Mucosa of rectum (tissue), 2 donors: ENCODE results near the gene IGF2R.

Experiments used
- H3K27ac ChIP-seq, 2 donors: one replicate each; pipeline ENCODE4 v1.7.0; 2013; ENCODE audit warnings: inconsistent platforms in 2 of 2, low read depth in 2 of 2, low read length in 2 of 2
- H3K27me3 ChIP-seq, 2 donors: one replicate each; pipeline ENCODE4 v1.7.0; 2013; ENCODE audit warnings: low read length in 2 of 2; ENCODE audit not compliant: control insufficient read depth in 2 of 2, insufficient read depth in 2 of 2
- H3K36me3 ChIP-seq, 2 donors: one replicate each; pipeline ENCODE4 v1.7.0; 2013; ENCODE audit warnings: low read length in 2 of 2; ENCODE audit not compliant: control insufficient read depth in 2 of 2, insufficient read depth in 2 of 2
- H3K4me1 ChIP-seq, 2 donors: one replicate each; pipeline ENCODE4 v1.7.0; 2013; ENCODE audit warnings: low read length in 2 of 2, mild to moderate bottlenecking in 1 of 2; ENCODE audit not compliant: control insufficient read depth in 2 of 2, insufficient read depth in 2 of 2
- H3K4me3 ChIP-seq, 2 donors: one replicate each; pipeline ENCODE4 v1.7.0; 2013; ENCODE audit warnings: low read length in 2 of 2
- H3K9ac ChIP-seq, 2 donors: one replicate each; pipeline ENCODE4 v1.7.0; 2013; ENCODE audit warnings: low read length in 2 of 2, low read depth in 1 of 2, mild to moderate bottlenecking in 1 of 2
- H3K9me3 ChIP-seq, 2 donors: one replicate each; pipeline ENCODE4 v1.7.0; 2013; ENCODE audit warnings: low read length in 2 of 2; ENCODE audit not compliant: control insufficient read depth in 2 of 2
- donor health status: healthy.
- donor health status: Normal muscosa, but diverticular disease.

The IGF2R gene

GRCh38 chr6:159935633-159936032, 33.2 kb upstream of the IGF2R start:
- Histone ChIP-seq H3K9ac (no peak overlapping the region), H3K27ac (no peak overlapping the region), H3K4me3 (no peak overlapping the region), H3K4me1 (no peaks in the 10 kb centered on the region), H3K36me3 (no peaks in the 10 kb centered on the region), H3K9me3 (peaks cover 0 to 5% of the 10 kb centered on the region in 2 donors), H3K27me3 (peaks cover 0 to 2% of the 10 kb centered on the region in 2 donors)

- no peaks in the 10 kb centered on the region for H3K4me1 ChIP-seq
- H3K36me3 ChIP-seq = no peaks in the 10 kb centered on the region
- H3K9ac ChIP-seq = no peak overlapping the region
- H3K9me3 ChIP-seq = peaks cover 4 to 9% of the 10 kb centered on the region in 2 donors
- no peak overlapping the region for H3K27ac ChIP-seq
- no peak overlapping the region for H3K4me3 ChIP-seq
- peaks cover 0 to 2% of the 10 kb centered on the region in 2 donors for H3K27me3 ChIP-seq
Observed at GRCh38 chr6:159939591-159940016, 29.3 kb upstream of the IGF2R start.

GRCh38 chr6:159941286-159942113, 27.4 kb upstream of the IGF2R start:
- H3K27ac ChIP-seq = no peak overlapping the region
- no peak overlapping the region for H3K4me3 ChIP-seq
- H3K9ac ChIP-seq = no peak overlapping the region
- H3K9me3 ChIP-seq = peaks cover 4 to 5% of the 10 kb centered on the region in 2 donors
- H3K27me3 ChIP-seq = no peaks in the 10 kb centered on the region
- H3K4me1 ChIP-seq = no peaks in the 10 kb centered on the region
- H3K36me3 ChIP-seq = no peaks in the 10 kb centered on the region

- Histone ChIP-seq H3K27ac (no peak overlapping the region), H3K4me3 (no peak overlapping the region), H3K36me3 (no peaks in the 10 kb centered on the region)
Observed at GRCh38 chr6:159943101-159943632, 25.7 kb upstream of the IGF2R start.

GRCh38 chr6:159943968-159944598, 24.8 kb upstream of the IGF2R start:
- no peaks in the 10 kb centered on the region for H3K4me1 ChIP-seq
- H3K9ac ChIP-seq = no peak overlapping the region
- no peak overlapping the region for H3K4me3 ChIP-seq
- H3K27ac ChIP-seq = no peak overlapping the region
- no peaks in the 10 kb centered on the region for H3K27me3 ChIP-seq
- H3K9me3 ChIP-seq = peaks cover 4 to 5% of the 10 kb centered on the region in 2 donors
- H3K36me3 ChIP-seq = no peaks in the 10 kb centered on the region

More at GRCh38 chr6:159943101-159943632, 25.7 kb upstream of the IGF2R start:
- H3K4me1 ChIP-seq = no peaks in the 10 kb centered on the region
- peaks cover 4 to 5% of the 10 kb centered on the region in 2 donors for H3K9me3 ChIP-seq
- H3K9ac ChIP-seq = no peak overlapping the region
- no peaks in the 10 kb centered on the region for H3K27me3 ChIP-seq

- H3K27ac ChIP-seq = no peak overlapping the region
Observed at GRCh38 chr6:159945801-159946392, 23.0 kb upstream of the IGF2R start.

GRCh38 chr6:159946912-159947311, 22.0 kb upstream of the IGF2R start:
- peaks cover 4 to 5% of the 10 kb centered on the region in 2 donors for H3K9me3 ChIP-seq
- H3K27me3 ChIP-seq = no peaks in the 10 kb centered on the region
- H3K27ac ChIP-seq = no peak overlapping the region
- H3K9ac ChIP-seq = no peak overlapping the region
- no peak overlapping the region for H3K4me3 ChIP-seq
- H3K36me3 ChIP-seq = no peaks in the 10 kb centered on the region
- no peaks in the 10 kb centered on the region for H3K4me1 ChIP-seq

More at GRCh38 chr6:159945801-159946392, 23.0 kb upstream of the IGF2R start:
- H3K4me1 ChIP-seq = no peaks in the 10 kb centered on the region
- peaks cover 4 to 5% of the 10 kb centered on the region in 2 donors for H3K9me3 ChIP-seq
- H3K9ac ChIP-seq = no peak overlapping the region
- no peak overlapping the region for H3K4me3 ChIP-seq
- no peaks in the 10 kb centered on the region for H3K36me3 ChIP-seq
- no peaks in the 10 kb centered on the region for H3K27me3 ChIP-seq

- Histone ChIP-seq H3K4me3 (no peak overlapping the region), H3K9ac (no peak overlapping the region), H3K36me3 (no peaks in the 10 kb centered on the region), H3K4me1 (no peaks in the 10 kb centered on the region), H3K27ac (no peak overlapping the region), H3K27me3 (peaks cover 0 to 2% of the 10 kb centered on the region in 2 donors), H3K9me3 (peaks cover 4 to 5% of the 10 kb centered on the region in 2 donors)
Observed at GRCh38 chr6:159948199-159948598, 20.7 kb upstream of the IGF2R start.

GRCh38 chr6:159951772-159952171, 17.1 kb upstream of the IGF2R start:
- H3K9me3 ChIP-seq = no peaks in the 10 kb centered on the region
- no peak overlapping the region for H3K27ac ChIP-seq
- H3K9ac ChIP-seq = no peak overlapping the region
- no peaks in the 10 kb centered on the region for H3K36me3 ChIP-seq
- H3K4me1 ChIP-seq = no peaks in the 10 kb centered on the region
- peaks cover 0 to 2% of the 10 kb centered on the region in 2 donors for H3K27me3 ChIP-seq
- H3K4me3 ChIP-seq = no peak overlapping the region
